ENCODE measurements around the gene HLF. TPM values are rescaled to one million over a fixed set of nuclear protein-coding genes. Genes with fewer than 3 reads are reported as not detected.

HLF gene
- total RNA-seq, 1 experiment from 2014 or later = 1.5 TPM

GRCh38 chr17:55334881-55335540 lies 70.3 kb downstream of the HLF start:
- H3K36me3 ChIP-seq (ENCODE audit: control insufficient read depth in 1 of 2, insufficient read depth in 2 of 2, low read length in 2 of 2) = no peaks in the 10 kb centered on the region
- H3K9ac ChIP-seq (ENCODE audit: low read length) = no peak overlapping the region
- RAD21 ChIA-PET (ENCODE audit: low non-redundant PET in 1 of 2, low total read pairs in 2 of 2, uncharacterized antibody in 2 of 2, unreplicated experiment in 2 of 2) = no interaction called here
- H3K79me2 ChIP-seq (ENCODE audit: insufficient read depth, low read length) = no peaks in the 10 kb centered on the region
- no TSS peak for BruUV-seq (replicated peaks)
- TF ChIP-seq EGR1 (IDR thresholded peaks at IDR 0.05; ENCODE audit: low read depth) (no peak), ZBTB33 (IDR thresholded peaks at IDR 0.05; ENCODE audit: extremely low read depth, insufficient replicate concordance, low read length) (no peak), SP1 (IDR thresholded peaks at IDR 0.05; ENCODE audit: low read depth) (no peak), POLR2AphosphoS5 (IDR thresholded peaks at IDR 0.05; ENCODE audit: low read depth, low read length) (no peak), FOSL1 (IDR thresholded peaks at IDR 0.05; ENCODE audit: low read depth) (no peak)
- DNase-seq (ENCODE audit: low read depth, low spot score) (no peak), ATAC-seq (no peak)
- CTCF ChIA-PET = interaction anchor here (1.3 to 1.4 kb wide), 2 partner anchors 13 to 22 kb away, joined by 3 to 5 read pairs; no protein-coding TSS in a partner anchor
- intact Hi-C loops (cut with micrococcal nuclease) = no loop called here
- no peak overlapping the region for H3K4me3 ChIP-seq (replicated peaks in 1 of 2; ENCODE audit: low read depth in 1 of 2, low read length in 2 of 2)
- H4K20me1 ChIP-seq (ENCODE audit: insufficient read depth) = no peaks in the 10 kb centered on the region
- H3K27ac ChIP-seq (ENCODE audit: low read depth, low read length) = no peak overlapping the region
- H3K4me1 ChIP-seq (ENCODE audit: control insufficient read depth in 1 of 2, insufficient read depth in 2 of 2, low read length in 2 of 2) = no peaks in the 10 kb centered on the region
- no peak overlapping the region for H3K4me2 ChIP-seq (ENCODE audit: low read length)
- no peak overlapping the region for H2AFZ ChIP-seq (ENCODE audit: low read depth, low read length, poor library complexity, severe bottlenecking)
- POLR2A ChIA-PET = no interaction called here
- H3K27me3 ChIP-seq (ENCODE audit: insufficient read depth, low read length) = peaks cover 9% of the 10 kb centered on the region; the same call in 1 of the 2 replicates
- no peaks in the 10 kb centered on the region for H3K9me3 ChIP-seq (ENCODE audit: control insufficient read depth in 1 of 2, insufficient read depth in 1 of 2, low read depth in 1 of 2, low read length in 2 of 2)
- H3K9me2 ChIP-seq (ENCODE audit: insufficient read depth) = no peaks in the 10 kb centered on the region

DNA sequence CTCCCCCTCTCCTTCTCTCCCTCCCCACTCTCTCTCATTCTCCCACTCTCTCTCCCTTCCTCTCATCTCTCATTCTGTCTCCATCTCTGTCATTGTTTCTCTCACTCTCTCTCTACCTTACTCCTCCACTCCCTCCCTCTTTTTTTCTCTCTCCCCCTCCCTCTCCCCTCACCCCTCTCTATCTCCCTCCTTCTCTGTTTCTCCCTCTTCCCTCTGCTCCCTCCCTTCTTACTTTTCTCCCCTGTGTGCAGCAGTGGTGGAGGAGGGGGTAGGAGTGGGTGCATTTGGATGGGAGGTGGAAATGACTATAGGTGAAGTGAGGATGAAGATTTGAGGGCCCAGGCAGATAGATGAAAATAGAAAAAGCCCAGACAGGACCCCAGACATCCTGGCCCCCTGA lies 70.9 kb downstream of the HLF start:
- RAD21 ChIA-PET (ENCODE audit: low non-redundant PET in 1 of 2, low total read pairs in 2 of 2, uncharacterized antibody in 2 of 2, unreplicated experiment in 2 of 2) = no interaction called here
- no peak for ATAC-seq
- H3K36me3 ChIP-seq (ENCODE audit: control insufficient read depth in 1 of 2, insufficient read depth in 2 of 2, low read length in 2 of 2) = no peaks in the 10 kb centered on the region
- TF ChIP-seq YY1 (IDR thresholded peaks at IDR 0.05; ENCODE audit: extremely low read depth, insufficient replicate concordance, low read depth, low read length) = no peak
- no peak for TF ChIP-seq SRF (IDR thresholded peaks at IDR 0.05; ENCODE audit: low read depth)
- TF ChIP-seq EGR1 (IDR thresholded peaks at IDR 0.05; ENCODE audit: low read depth) = no peak
- no peak for TF ChIP-seq CEBPB (IDR thresholded peaks at IDR 0.05; ENCODE audit: low read depth)
- no peak for TF ChIP-seq CBX3 (IDR thresholded peaks at IDR 0.05; ENCODE audit: low read depth)
- TF ChIP-seq ELF1 (IDR thresholded peaks at IDR 0.05; ENCODE audit: borderline replicate concordance, low read depth) = no peak
- no peak for TF ChIP-seq POLR2A (IDR thresholded peaks at IDR 0.05; ENCODE audit: borderline replicate concordance, extremely low read depth, insufficient read depth, insufficient read length)
- no peak for TF ChIP-seq EZH2 (IDR thresholded peaks at IDR 0.05)
- no peak for TF ChIP-seq ZFX (IDR thresholded peaks at IDR 0.05)
- no peak for TF ChIP-seq SIN3A (IDR thresholded peaks at IDR 0.05; ENCODE audit: low read depth)
- TF ChIP-seq ATF3 (IDR thresholded peaks at IDR 0.05) = no peak
- no peak for TF ChIP-seq REST (IDR thresholded peaks at IDR 0.05; ENCODE audit: low read depth)
- TF ChIP-seq JUND (IDR thresholded peaks at IDR 0.05) = no peak

More for the DNA sequence above, 70.9 kb downstream of the HLF start:
- H3K9me3 ChIP-seq (ENCODE audit: control insufficient read depth in 1 of 2, insufficient read depth in 1 of 2, low read depth in 1 of 2, low read length in 2 of 2) = no peaks in the 10 kb centered on the region
- no peak overlapping the region for H2AFZ ChIP-seq (ENCODE audit: low read depth, low read length, poor library complexity, severe bottlenecking)
- intact Hi-C loops (cut with micrococcal nuclease) = no loop called here
- no peaks in the 10 kb centered on the region for H3K9me2 ChIP-seq (ENCODE audit: insufficient read depth)
- DNase-seq (ENCODE audit: low read depth, low spot score) = no peak
- H3K4me3 ChIP-seq (replicated peaks in 1 of 2; ENCODE audit: low read depth in 1 of 2, low read length in 2 of 2) = no peak overlapping the region
- H3K79me2 ChIP-seq (ENCODE audit: insufficient read depth, low read length) = no peaks in the 10 kb centered on the region
- no peak overlapping the region for H3K27ac ChIP-seq (ENCODE audit: low read depth, low read length)
- no peak overlapping the region for H3K4me2 ChIP-seq (ENCODE audit: low read length)
- H4K20me1 ChIP-seq (ENCODE audit: insufficient read depth) = no peaks in the 10 kb centered on the region
- H3K27me3 ChIP-seq (ENCODE audit: insufficient read depth, low read length) = peaks cover 14% of the 10 kb centered on the region; the same call in 1 of the 2 replicates
- ChIA-PET CTCF (interaction anchor here (1.3 to 1.4 kb wide), 2 partner anchors 12 to 21 kb away, joined by 3 to 5 read pairs; no protein-coding TSS in a partner anchor), POLR2A (no interaction called here)
- no TSS peak for BruUV-seq (replicated peaks)
- H3K4me1 ChIP-seq (ENCODE audit: control insufficient read depth in 1 of 2, insufficient read depth in 2 of 2, low read length in 2 of 2) = no peaks in the 10 kb centered on the region
- no peak overlapping the region for H3K9ac ChIP-seq (ENCODE audit: low read length)

Data from HCT116 (cell line).